Progenitor cell of endocrine pancreas (in vitro differentiated cells): ENCODE data around the gene MRGPRF. TPM values are rescaled to one million over a fixed set of nuclear protein-coding genes. Genes with fewer than 3 reads are reported as not detected.

Experiments
- DNase-seq: peaks from one replicate; pipeline ENCODE4 v3.0.0; 2021; ENCODE audit warnings: low spot score; ENCODE audit not compliant: unreplicated experiment
- H3K27ac Mint-ChIP-seq: 2 replicates; pipeline ENCODE4 v1.8.0; 2021; ENCODE audit warnings: mild to moderate bottlenecking, moderate library complexity, mixed read lengths
- H3K27me3 Mint-ChIP-seq: 2 replicates; pipeline ENCODE4 v1.8.0; 2021; ENCODE audit warnings: mixed read lengths
- H3K36me3 Mint-ChIP-seq: 2 replicates; pipeline ENCODE4 v1.8.0; 2022; ENCODE audit warnings: mixed read lengths; ENCODE audit not compliant: insufficient read depth
- H3K4me1 Mint-ChIP-seq: 2 replicates; pipeline ENCODE4 v1.8.0; 2021; ENCODE audit warnings: low read depth, mixed read lengths
- H3K4me3 Mint-ChIP-seq: 2 replicates; pipeline ENCODE4 v1.8.0; 2021; ENCODE audit warnings: low read depth, mild to moderate bottlenecking, moderate library complexity, mixed read lengths
- H3K9me3 Mint-ChIP-seq: 2 replicates; pipeline ENCODE4 v1.8.0; 2021; ENCODE audit warnings: low read depth, mixed read lengths
- CTCF ChIP-seq: fragments of 200-600 bp; sonication (generic); IDR thresholded peaks from one replicate; pipeline ENCODE4 v1.5.0; 2021; ENCODE audit warnings: antibody characterized with exemption, mild to moderate bottlenecking; ENCODE audit not compliant: unreplicated experiment
- total RNA-seq: library from RNA; stranded (reverse); gene quantifications from 2 replicates; pipeline ENCODE4 v1.2.1, GENCODE V29; 2021

Gene MRGPRF
- total RNA-seq, 1 donor from 2014 or later: 0.41 TPM

- no peaks in the 10 kb centered on the region for H3K9me3 Mint-ChIP-seq
- no peaks in the 10 kb centered on the region for H3K36me3 Mint-ChIP-seq
- no peaks in the 10 kb centered on the region for H3K4me1 Mint-ChIP-seq
- H3K4me3 Mint-ChIP-seq: no peak overlapping the region
- no peak for DNase-seq
- H3K27ac Mint-ChIP-seq: no peak overlapping the region
- peaks cover 5% of the 10 kb centered on the region for H3K27me3 Mint-ChIP-seq
- no peak for TF ChIP-seq CTCF
These were observed 58.0 kb downstream of the MRGPRF start for GRCh38 chr11:68954836-68955606.

Other genes with a start within 250 kb of the MRGPRF start
- gene CPT1A, start 171.3 kb downstream of the MRGPRF start, total RNA-seq: 3.8 and 5.7 TPM in 2 replicates
- 51.4 and 54.0 TPM in 2 replicates for gene MRPL21, start 109.4 kb downstream of the MRGPRF start, total RNA-seq
- gene IGHMBP2, start 109.4 kb downstream of the MRGPRF start, total RNA-seq: 30.6 and 30.8 TPM in 2 replicates
- gene MRGPRD, start 32.3 kb downstream of the MRGPRF start, total RNA-seq: not detected in 2 replicates
- gene TPCN2, start 35.7 kb upstream of the MRGPRF start, total RNA-seq: 19.7 and 20.9 TPM in 2 replicates
- gene SMIM38, start 142.7 kb upstream of the MRGPRF start, total RNA-seq: 0.65 and 1.2 TPM in 2 replicates